Transverse colon (tissue), 3 donors: ENCODE measurements around the gene SLC39A11.

ENCODE experiments used
- CTCF ChIP-seq, 5 experiments: fragments of 200-600 bp in 3 of 5; fragments of 450-650 bp in 2 of 5; sonication (generic) in 3 of 5; IDR thresholded peaks; 1 replicate in 2 of 5; 2 replicates in 3 of 5; pipeline ENCODE4 v1.5.1; 2016 to 2017; ENCODE audit warnings: antibody characterized with exemption in 5 of 5, inconsistent platforms in 3 of 5, mild to moderate bottlenecking in 2 of 5, moderate library complexity in 1 of 5
- EP300 ChIP-seq: sonication (generic); formaldehyde crosslinking; IDR thresholded peaks from one replicate; pipeline ENCODE4 v1.6.1; 2017; ENCODE audit warnings: antibody characterized with exemption, low read depth
- POLR2A ChIP-seq: fragments of 450-650 bp; IDR thresholded peaks from one replicate; pipeline ENCODE4 v1.6.1; 2016; ENCODE audit warnings: antibody characterized with exemption, mild to moderate bottlenecking, moderate library complexity

GRCh38 chr17:73061161-73061560 lies 31.3 kb downstream of the SLC39A11 start:
- TF ChIP-seq CTCF (IDR thresholded peaks at IDR 0.05) (no peak), EP300 (no peak), POLR2A (no peak)
